ENCODE measurements around the gene USP30.

USP30 gene

DNA sequence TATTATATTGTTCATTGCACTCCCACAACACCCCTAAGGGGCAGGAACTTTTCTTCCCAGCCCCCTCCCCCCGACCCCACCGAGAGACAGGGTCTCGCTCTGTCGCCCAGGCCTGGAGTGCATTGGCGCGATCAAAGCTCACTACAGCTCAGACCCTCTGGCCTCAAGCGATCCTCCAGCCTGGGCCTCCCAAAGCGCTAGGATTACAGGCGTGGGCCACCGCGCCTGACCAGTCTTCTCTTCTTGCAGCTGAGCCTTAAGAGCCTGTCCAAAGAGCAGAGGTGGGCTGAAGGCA is 44.7 kb downstream of the USP30 start:
- in situ Hi-C loops (cut with HindIII; ENCODE audit: low sequenced_read_pairs), result no loop called here
- DNase-seq (ENCODE audit: low read depth, low spot score), result no peak
- TF ChIP-seq, protein P1, sequence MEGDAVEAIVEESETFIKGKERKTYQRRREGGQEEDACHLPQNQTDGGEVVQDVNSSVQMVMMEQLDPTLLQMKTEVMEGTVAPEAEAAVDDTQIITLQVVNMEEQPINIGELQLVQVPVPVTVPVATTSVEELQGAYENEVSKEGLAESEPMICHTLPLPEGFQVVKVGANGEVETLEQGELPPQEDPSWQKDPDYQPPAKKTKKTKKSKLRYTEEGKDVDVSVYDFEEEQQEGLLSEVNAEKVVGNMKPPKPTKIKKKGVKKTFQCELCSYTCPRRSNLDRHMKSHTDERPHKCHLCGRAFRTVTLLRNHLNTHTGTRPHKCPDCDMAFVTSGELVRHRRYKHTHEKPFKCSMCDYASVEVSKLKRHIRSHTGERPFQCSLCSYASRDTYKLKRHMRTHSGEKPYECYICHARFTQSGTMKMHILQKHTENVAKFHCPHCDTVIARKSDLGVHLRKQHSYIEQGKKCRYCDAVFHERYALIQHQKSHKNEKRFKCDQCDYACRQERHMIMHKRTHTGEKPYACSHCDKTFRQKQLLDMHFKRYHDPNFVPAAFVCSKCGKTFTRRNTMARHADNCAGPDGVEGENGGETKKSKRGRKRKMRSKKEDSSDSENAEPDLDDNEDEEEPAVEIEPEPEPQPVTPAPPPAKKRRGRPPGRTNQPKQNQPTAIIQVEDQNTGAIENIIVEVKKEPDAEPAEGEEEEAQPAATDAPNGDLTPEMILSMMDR (IDR thresholded peaks at IDR 0.05; ENCODE audit: low read depth, low read length), result no peak
- peak overlapping the region; percentile 52 for H3K4me3 ChIP-seq (ENCODE audit: low read depth, low read length)

DNA sequence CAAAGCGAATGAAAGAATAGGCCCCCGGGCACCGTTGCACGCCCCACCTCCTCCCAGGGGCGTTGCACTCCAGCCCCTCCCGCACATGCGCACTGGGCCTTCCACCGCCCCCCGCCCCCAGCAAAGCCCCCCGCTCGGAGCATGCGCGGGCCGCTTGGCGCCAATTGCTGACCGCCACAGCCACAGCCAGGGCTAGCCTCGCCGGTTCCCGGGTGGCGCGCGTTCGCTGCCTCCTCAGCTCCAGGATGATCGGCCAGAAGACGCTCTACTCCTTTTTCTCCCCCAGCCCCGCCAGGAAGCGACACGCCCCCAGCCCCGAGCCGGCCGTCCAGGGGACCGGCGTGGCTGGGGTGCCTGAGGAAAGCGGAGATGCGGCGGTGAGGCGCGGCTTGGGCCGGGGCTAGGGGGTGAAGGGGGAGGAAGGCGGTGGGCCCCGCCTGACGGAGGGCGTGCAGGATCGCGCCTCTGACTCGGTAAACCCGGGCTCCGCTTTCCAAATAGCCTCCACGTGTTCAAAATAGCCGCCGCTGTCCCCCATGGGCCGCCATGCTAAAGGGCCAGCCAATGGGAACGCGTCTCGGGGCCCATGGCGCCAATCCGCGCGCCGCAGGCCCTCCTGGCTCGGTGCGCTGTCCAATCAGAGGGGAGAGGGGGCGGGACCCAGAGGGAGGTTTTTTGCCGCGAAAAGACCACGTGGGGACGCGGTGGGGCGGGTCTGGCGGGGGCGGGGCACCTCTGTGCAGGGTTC is 45.2 kb downstream of the USP30 start, which contains the start of gene UNG:
TSS of gene UNG (plus strand) at position 163 of the 748 bp plus-strand sequence. CDS start at position 246, 83 bp downstream.
- in situ Hi-C loops (cut with HindIII; ENCODE audit: low sequenced_read_pairs), result no loop called here
- H3K4me3 ChIP-seq (ENCODE audit: low read depth, low read length), result peak within 1 kb of the TSS; percentile 76
- TF ChIP-seq, protein P1 (IDR thresholded peaks at IDR 0.05; ENCODE audit: low read depth, low read length), result no peak
- peak; percentile 96 for DNase-seq (ENCODE audit: low read depth, low spot score)

DNA sequence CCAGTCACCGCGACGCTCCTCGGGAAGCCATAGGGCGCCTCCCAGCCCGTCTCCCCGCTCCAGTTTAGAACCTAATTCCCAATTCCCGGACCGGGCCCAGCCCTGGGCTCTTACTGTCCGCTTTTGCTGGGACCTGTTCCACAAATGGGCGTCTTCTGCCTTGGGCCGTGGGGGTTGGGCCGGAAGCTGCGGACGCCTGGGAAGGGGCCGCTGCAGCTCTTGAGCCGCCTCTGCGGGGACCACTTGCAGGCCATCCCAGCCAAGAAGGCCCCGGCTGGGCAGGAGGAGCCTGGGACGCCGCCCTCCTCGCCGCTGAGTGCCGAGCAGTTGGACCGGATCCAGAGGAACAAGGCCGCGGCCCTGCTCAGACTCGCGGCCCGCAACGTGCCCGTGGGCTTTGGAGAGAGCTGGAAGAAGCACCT is 45.8 kb downstream of the USP30 start:
- TF ChIP-seq, protein P1 (IDR thresholded peaks at IDR 0.05; ENCODE audit: low read depth, low read length), result no peak
- peak overlapping the region; percentile 76 for H3K4me3 ChIP-seq (ENCODE audit: low read depth, low read length)
- DNase-seq (ENCODE audit: low read depth, low spot score), result peak; percentile 72
- in situ Hi-C loops (cut with HindIII; ENCODE audit: low sequenced_read_pairs), result no loop called here

DNA sequence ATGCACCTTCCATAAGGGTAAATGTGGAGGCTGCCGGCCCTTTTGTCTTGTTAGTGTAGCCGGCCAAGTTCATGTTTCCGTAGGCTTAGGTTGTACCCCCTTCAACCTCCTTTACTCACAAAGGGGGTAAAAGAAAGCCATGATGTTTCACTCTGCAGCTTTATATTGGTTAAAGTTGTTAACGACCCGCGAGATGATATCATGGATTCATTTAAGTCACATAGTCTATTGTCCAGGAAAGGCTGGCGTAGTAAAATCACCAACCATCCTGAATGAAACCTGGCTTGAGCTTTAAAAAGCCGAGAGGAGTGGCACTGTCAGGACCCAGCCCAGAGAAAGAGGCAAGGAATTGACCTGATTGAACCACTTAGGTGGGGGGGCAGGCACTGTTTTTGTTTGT is 46.3 kb downstream of the USP30 start:
- in situ Hi-C loops (cut with HindIII; ENCODE audit: low sequenced_read_pairs), result no loop called here
- DNase-seq (ENCODE audit: low read depth, low spot score), result no peak
- TF ChIP-seq, protein P1 (IDR thresholded peaks at IDR 0.05; ENCODE audit: low read depth, low read length), result no peak
- peak overlapping the region; percentile 76 for H3K4me3 ChIP-seq (ENCODE audit: low read depth, low read length)

DNA sequence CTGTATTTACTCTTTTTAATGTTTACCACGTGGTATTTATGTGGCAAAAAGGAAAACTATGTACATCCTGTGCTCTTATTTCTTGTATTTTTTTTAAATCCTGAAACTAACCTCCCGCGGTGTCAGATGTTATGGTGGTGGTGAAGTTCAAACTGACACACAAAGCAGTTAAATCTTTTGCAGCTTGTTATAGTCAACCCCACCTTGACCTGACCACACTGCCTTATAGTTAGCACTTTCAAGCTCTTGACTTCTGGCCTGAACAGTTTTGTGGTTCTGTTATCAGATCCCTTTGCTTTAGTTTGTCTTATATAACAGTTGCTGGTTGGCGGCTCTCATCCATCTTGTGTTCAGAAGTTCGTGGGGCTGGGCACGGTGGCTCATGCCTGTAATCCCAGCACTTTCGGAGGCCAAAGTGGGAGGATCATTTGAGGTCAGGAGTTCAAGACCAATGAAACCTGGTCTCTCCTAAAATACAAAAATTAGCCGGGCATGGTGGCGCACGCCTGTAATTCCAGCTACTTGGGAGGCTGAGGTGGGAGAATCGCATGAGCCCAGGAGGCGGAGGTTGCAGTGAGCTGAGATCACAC is 47.1 kb downstream of the USP30 start:
- TF ChIP-seq, protein P1 (IDR thresholded peaks at IDR 0.05; ENCODE audit: low read depth, low read length), result no peak
- in situ Hi-C loops (cut with HindIII; ENCODE audit: low sequenced_read_pairs), result no loop called here
- no peak for DNase-seq (ENCODE audit: low read depth, low spot score)
- H3K4me3 ChIP-seq (ENCODE audit: low read depth, low read length), result no peak overlapping the region

DNA sequence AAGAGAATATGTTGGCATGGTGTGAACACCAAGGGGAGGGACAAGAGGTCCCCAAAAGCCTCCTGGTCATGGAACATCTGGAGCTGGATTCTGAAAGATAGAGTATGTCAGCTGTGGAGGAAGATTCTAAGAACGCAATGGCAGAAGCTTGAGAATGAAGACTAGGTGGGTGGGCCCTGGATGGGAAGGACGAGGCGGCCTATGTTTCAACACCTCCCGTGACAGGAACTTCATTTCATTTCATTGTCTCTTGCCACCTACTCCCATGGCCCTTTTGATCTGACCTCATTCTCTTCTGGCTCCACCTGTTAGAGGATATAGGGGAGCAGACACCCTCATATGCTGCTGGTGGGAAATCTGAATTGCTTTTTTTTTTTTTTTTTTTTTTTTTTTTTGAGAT is 48.4 kb downstream of the USP30 start:
- TF ChIP-seq, protein P1 (IDR thresholded peaks at IDR 0.05; ENCODE audit: low read depth, low read length), result no peak
- no peak overlapping the region for H3K4me3 ChIP-seq (ENCODE audit: low read depth, low read length)
- in situ Hi-C loops (cut with HindIII; ENCODE audit: low sequenced_read_pairs), result no loop called here
- DNase-seq (ENCODE audit: low read depth, low spot score), result no peak
